ENCODE results near the gene CKAP4. TPM values are rescaled to one million over a fixed set of nuclear protein-coding genes. Genes with fewer than 3 reads are reported as not detected.

Gene CKAP4
- total RNA-seq, 1 experiment from 2014 or later: 69.6 TPM

DNA sequence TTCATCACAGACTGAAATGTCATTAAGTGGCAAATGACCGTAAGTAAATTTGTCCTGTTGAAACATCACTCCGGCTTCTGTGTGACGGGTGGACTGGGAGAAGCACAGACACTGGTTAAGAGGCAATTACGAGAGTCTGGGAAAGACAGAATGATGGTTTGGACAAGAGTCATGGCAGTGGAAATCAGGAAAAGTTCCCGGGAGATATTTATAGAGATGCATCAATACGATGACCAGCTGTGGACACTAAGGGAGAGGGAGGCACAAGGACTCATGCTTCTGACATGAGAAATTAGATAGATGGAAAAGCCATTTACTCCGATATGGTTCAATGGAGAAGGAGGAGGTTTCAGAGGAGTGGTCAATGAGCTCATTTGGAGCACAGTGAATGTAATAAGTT is 27.3 kb downstream of the CKAP4 start (continued):
- TF ChIP-seq, protein P1, sequence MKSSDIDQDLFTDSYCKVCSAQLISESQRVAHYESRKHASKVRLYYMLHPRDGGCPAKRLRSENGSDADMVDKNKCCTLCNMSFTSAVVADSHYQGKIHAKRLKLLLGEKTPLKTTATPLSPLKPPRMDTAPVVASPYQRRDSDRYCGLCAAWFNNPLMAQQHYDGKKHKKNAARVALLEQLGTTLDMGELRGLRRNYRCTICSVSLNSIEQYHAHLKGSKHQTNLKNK (CRISPR knock-in tag; IDR thresholded peaks at IDR 0.05): no peak
- TF ChIP-seq RELA (CRISPR knock-in tag; IDR thresholded peaks at IDR 0.05; ENCODE audit: borderline replicate concordance) (no peak), OVOL2 (CRISPR knock-in tag; IDR thresholded peaks at IDR 0.05; ENCODE audit: borderline replicate concordance) (no peak), ESRRA (CRISPR knock-in tag; IDR thresholded peaks at IDR 0.05; ENCODE audit: borderline replicate concordance) (no peak), MXD4 (CRISPR knock-in tag; IDR thresholded peaks at IDR 0.05; ENCODE audit: borderline replicate concordance) (no peak), NR1H2 (CRISPR knock-in tag; IDR thresholded peaks at IDR 0.05) (no peak), RORB (CRISPR knock-in tag; IDR thresholded peaks at IDR 0.05) (no peak), ZNF423 (CRISPR knock-in tag; IDR thresholded peaks at IDR 0.05) (no peak), FOXK1 (CRISPR knock-in tag; IDR thresholded peaks at IDR 0.05) (no peak)
- TF ChIP-seq, protein P2, sequence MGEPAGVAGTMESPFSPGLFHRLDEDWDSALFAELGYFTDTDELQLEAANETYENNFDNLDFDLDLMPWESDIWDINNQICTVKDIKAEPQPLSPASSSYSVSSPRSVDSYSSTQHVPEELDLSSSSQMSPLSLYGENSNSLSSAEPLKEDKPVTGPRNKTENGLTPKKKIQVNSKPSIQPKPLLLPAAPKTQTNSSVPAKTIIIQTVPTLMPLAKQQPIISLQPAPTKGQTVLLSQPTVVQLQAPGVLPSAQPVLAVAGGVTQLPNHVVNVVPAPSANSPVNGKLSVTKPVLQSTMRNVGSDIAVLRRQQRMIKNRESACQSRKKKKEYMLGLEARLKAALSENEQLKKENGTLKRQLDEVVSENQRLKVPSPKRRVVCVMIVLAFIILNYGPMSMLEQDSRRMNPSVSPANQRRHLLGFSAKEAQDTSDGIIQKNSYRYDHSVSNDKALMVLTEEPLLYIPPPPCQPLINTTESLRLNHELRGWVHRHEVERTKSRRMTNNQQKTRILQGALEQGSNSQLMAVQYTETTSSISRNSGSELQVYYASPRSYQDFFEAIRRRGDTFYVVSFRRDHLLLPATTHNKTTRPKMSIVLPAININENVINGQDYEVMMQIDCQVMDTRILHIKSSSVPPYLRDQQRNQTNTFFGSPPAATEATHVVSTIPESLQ (CRISPR knock-in tag; IDR thresholded peaks at IDR 0.05): no peak
- TF ChIP-seq, protein P3, sequence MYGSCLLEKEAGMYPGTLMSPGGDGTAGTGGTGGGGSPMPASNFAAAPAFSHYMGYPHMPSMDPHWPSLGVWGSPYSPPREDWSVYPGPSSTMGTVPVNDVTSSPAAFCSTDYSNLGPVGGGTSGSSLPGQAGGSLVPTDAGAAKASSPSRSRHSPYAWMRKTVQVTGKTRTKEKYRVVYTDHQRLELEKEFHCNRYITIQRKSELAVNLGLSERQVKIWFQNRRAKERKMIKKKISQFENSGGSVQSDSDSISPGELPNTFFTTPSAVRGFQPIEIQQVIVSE (CRISPR knock-in tag; IDR thresholded peaks at IDR 0.05; ENCODE audit: borderline replicate concordance): no peak
- TF ChIP-seq, protein P4, sequence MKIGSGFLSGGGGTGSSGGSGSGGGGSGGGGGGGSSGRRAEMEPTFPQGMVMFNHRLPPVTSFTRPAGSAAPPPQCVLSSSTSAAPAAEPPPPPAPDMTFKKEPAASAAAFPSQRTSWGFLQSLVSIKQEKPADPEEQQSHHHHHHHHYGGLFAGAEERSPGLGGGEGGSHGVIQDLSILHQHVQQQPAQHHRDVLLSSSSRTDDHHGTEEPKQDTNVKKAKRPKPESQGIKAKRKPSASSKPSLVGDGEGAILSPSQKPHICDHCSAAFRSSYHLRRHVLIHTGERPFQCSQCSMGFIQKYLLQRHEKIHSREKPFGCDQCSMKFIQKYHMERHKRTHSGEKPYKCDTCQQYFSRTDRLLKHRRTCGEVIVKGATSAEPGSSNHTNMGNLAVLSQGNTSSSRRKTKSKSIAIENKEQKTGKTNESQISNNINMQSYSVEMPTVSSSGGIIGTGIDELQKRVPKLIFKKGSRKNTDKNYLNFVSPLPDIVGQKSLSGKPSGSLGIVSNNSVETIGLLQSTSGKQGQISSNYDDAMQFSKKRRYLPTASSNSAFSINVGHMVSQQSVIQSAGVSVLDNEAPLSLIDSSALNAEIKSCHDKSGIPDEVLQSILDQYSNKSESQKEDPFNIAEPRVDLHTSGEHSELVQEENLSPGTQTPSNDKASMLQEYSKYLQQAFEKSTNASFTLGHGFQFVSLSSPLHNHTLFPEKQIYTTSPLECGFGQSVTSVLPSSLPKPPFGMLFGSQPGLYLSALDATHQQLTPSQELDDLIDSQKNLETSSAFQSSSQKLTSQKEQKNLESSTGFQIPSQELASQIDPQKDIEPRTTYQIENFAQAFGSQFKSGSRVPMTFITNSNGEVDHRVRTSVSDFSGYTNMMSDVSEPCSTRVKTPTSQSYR (CRISPR knock-in tag; IDR thresholded peaks at IDR 0.05): no peak
- TF ChIP-seq, protein P5, sequence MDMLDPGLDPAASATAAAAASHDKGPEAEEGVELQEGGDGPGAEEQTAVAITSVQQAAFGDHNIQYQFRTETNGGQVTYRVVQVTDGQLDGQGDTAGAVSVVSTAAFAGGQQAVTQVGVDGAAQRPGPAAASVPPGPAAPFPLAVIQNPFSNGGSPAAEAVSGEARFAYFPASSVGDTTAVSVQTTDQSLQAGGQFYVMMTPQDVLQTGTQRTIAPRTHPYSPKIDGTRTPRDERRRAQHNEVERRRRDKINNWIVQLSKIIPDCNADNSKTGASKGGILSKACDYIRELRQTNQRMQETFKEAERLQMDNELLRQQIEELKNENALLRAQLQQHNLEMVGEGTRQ (CRISPR knock-in tag; IDR thresholded peaks at IDR 0.05): no peak

DNA sequence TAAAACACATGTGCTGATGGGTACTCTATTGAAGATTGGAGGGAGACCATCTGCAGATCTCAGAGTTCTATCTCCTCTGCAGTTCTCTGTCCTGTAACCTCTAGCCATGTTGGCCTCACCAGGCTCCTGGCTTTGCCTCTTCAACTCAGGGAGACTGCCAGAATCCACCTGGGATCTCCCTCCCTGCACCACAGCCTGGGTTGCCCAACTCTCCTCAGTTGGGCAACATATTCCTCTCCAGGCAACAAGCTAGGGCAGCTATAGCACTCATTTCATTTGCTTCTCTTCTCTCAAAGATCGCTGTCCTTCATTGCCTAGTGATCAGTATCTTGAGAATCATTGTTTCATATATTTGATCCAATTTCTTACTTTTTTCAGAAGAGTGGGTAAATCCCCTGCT is 28.8 kb downstream of the CKAP4 start:
- peaks cover 5% of the 10 kb centered on the region for H3K36me3 Mint-ChIP-seq
- no peak for ATAC-seq
- no peak for TF ChIP-seq ZNF317 (CRISPR knock-in tag; IDR thresholded peaks at IDR 0.05; ENCODE audit: borderline replicate concordance, low read depth)
- TF ChIP-seq, protein P6, sequence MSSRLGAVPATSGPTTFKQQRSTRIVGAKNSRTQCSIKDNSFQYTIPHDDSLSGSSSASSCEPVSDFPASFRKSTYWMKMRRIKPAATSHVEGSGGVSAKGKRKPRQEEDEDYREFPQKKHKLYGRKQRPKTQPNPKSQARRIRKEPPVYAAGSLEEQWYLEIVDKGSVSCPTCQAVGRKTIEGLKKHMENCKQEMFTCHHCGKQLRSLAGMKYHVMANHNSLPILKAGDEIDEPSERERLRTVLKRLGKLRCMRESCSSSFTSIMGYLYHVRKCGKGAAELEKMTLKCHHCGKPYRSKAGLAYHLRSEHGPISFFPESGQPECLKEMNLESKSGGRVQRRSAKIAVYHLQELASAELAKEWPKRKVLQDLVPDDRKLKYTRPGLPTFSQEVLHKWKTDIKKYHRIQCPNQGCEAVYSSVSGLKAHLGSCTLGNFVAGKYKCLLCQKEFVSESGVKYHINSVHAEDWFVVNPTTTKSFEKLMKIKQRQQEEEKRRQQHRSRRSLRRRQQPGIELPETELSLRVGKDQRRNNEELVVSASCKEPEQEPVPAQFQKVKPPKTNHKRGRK (CRISPR knock-in tag; IDR thresholded peaks at IDR 0.05; ENCODE audit: borderline replicate concordance): no peak
- no peak overlapping the region for H3K4me3 Mint-ChIP-seq
- H3K9me3 Mint-ChIP-seq: peaks cover 13% of the 10 kb centered on the region
- ChIA-PET POLR2A (no interaction called here), CTCF (no interaction called here)
- H3K27ac Mint-ChIP-seq: no peak overlapping the region
- DNase-seq (ENCODE audit: low spot score): no peak
- H3K4me1 Mint-ChIP-seq: no peaks in the 10 kb centered on the region; the same call in 1 of the 2 replicates
- H3K27me3 Mint-ChIP-seq (ENCODE audit: low read depth): no peaks in the 10 kb centered on the region; the same call in 1 of the 2 replicates

DNA sequence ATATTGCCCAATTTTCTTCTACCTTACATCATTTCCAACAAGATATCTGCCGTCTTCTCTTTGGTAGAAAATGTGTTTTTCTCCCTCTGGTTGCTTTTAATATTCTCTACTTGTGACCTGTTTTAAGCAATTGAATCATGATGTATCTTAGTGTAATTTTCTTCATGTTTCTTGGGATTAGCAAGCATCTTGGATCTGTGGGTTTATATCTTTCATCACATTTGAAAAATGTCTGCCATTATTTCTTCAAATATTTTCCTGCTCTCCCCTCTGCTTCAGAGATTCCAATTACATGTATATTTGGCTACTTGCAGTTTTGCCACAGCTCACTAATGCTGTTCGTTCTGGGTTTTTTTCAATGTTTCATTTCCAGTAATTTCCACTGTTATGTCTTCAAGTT is 30.1 kb downstream of the CKAP4 start:
- Mint-ChIP-seq H3K36me3 (peaks cover 5% of the 10 kb centered on the region), H3K4me3 (no peak overlapping the region), H3K4me1 (no peaks in the 10 kb centered on the region), H3K27me3 (ENCODE audit: low read depth) (no peaks in the 10 kb centered on the region; the same call in 1 of the 2 replicates), H3K27ac (no peak overlapping the region), H3K9me3 (peaks cover 13% of the 10 kb centered on the region)
- no peak for ATAC-seq
- ChIA-PET POLR2A (interaction anchor here (0.8 kb wide), 1 partner anchor 67 kb away, joined by 6 read pairs; no protein-coding TSS in a partner anchor), CTCF (no interaction called here)
- TF ChIP-seq ZNF317 (CRISPR knock-in tag; IDR thresholded peaks at IDR 0.05; ENCODE audit: borderline replicate concordance, low read depth): peak; percentile 72; the same call in 1 of the 2 replicates
- TF ChIP-seq FOXJ3 (CRISPR knock-in tag; IDR thresholded peaks at IDR 0.05; ENCODE audit: borderline replicate concordance): no peak
- no peak for TF ChIP-seq ZNF416 (CRISPR knock-in tag; IDR thresholded peaks at IDR 0.05)
- DNase-seq (ENCODE audit: low spot score): no peak
